Common myeloid progenitor, CD34-positive (primary cell): Measurements from ENCODE around the gene OR4D2.

ENCODE experiments used
- CTCF ChIA-PET: fragments of 350-600 bp; sonication (Branson Sonifier 250); formaldehyde crosslinking; loops from one replicate; lab custom pipeline; 2021; ENCODE audit warnings: antibody characterized with exemption; lab: Charles Lee
- POLR2A ChIA-PET: fragments of 350-600 bp; sonication (Branson Sonifier 250); formaldehyde crosslinking; loops from one replicate; lab custom pipeline; 2021; ENCODE audit warnings: antibody characterized with exemption; lab: Charles Lee
- DNase-seq, 3 donors: peaks; one replicate each; pipeline versions ENCODE4 v3.0.0 to v3.0.0-alpha.2; 2013
- H3K27ac ChIP-seq, 2 experiments: 1 replicate in 1 of 2; 2 replicates in 1 of 2; pipeline ENCODE4 v1.7.0; 2013; ENCODE audit warnings: inconsistent platforms in 2 of 2, low read length in 2 of 2, mild to moderate bottlenecking in 2 of 2, low read depth in 1 of 2, moderate library complexity in 1 of 2; ENCODE audit not compliant: severe bottlenecking in 2 of 2, insufficient read depth in 1 of 2, poor library complexity in 1 of 2
- H3K27me3 ChIP-seq, 5 experiments: replicated peaks in 2 of 5; 1 replicate in 3 of 5; 2 replicates in 2 of 5; pipeline versions ENCODE4 v1.6.1 to v1.7.0; 2013; ENCODE audit warnings: low read length in 4 of 5, mild to moderate bottlenecking in 2 of 5, moderate library complexity in 2 of 5, inconsistent platforms in 1 of 5; ENCODE audit not compliant: insufficient read depth in 5 of 5, control insufficient read depth in 4 of 5
- H3K36me3 ChIP-seq, 4 experiments: 1 replicate in 2 of 4; 2 replicates in 2 of 4; pipeline versions ENCODE4 v1.6.1 to v1.7.0; 2013; ENCODE audit warnings: low read length in 3 of 4, control low read depth in 1 of 4, mild to moderate bottlenecking in 1 of 4; ENCODE audit not compliant: control insufficient read depth in 4 of 4, insufficient read depth in 4 of 4
- H3K4me1 ChIP-seq, 4 experiments: 1 replicate in 3 of 4; 2 replicates in 1 of 4; pipeline versions ENCODE4 v1.6.1 to v1.7.1; 2013; ENCODE audit warnings: low read length in 3 of 4, mild to moderate bottlenecking in 3 of 4, control low read depth in 1 of 4, inconsistent platforms in 1 of 4, moderate library complexity in 1 of 4; ENCODE audit not compliant: control insufficient read depth in 4 of 4, insufficient read depth in 4 of 4; ENCODE audit errors: control extremely low read depth in 1 of 4
- H3K4me3 ChIP-seq, 7 experiments: 1 replicate in 4 of 7; 2 replicates in 3 of 7; pipeline versions ENCODE4 v1.5.1 to v1.7.0; 2013; ENCODE audit warnings: mild to moderate bottlenecking in 7 of 7, low read length in 6 of 7, moderate library complexity in 6 of 7, inconsistent platforms in 2 of 7, low read depth in 2 of 7, control low read depth in 1 of 7; ENCODE audit not compliant: insufficient read depth in 4 of 7, control insufficient read depth in 1 of 7; ENCODE audit errors: extremely low read depth in 1 of 7
- H3K9me3 ChIP-seq, 5 experiments: 1 replicate in 4 of 5; 2 replicates in 1 of 5; pipeline versions ENCODE4 v1.6.1 to v1.7.1; 2013; ENCODE audit warnings: low read length in 4 of 5, mild to moderate bottlenecking in 2 of 5, inconsistent platforms in 1 of 5, low read depth in 1 of 5, moderate library complexity in 1 of 5; ENCODE audit not compliant: control insufficient read depth in 4 of 5, insufficient read depth in 2 of 5; ENCODE audit errors: control extremely low read depth in 1 of 5
- WGBS: methylation state at CpG from one replicate; pipeline ENCODE4 v1.1.5; 2013; ENCODE audit not compliant: insufficient coverage; 5-methylcytosine and 5-hydroxymethylcytosine counted together

Gene OR4D2

GRCh38 chr17:58217766-58218165 lies 51.0 kb downstream of the OR4D2 start:
- Histone ChIP-seq H3K27me3 (no peaks in the 10 kb centered on the region), H3K9me3 (no peaks in the 10 kb centered on the region), H3K27ac (peak overlapping the region in 1 of 2 experiments; percentile 3), H3K4me1 (peaks cover 6 to 16% (median 13%) of the 10 kb centered on the region in 4 experiments), H3K4me3 (no peak overlapping the region), H3K36me3 (peaks cover 6 to 27% (median 21%) of the 10 kb centered on the region in 4 experiments)
- 93% methylated on average over 3 of the region's 3 CpGs for WGBS
- ChIA-PET POLR2A (no interaction called here), CTCF (interaction anchor here (0.6 to 2.8 kb wide), 3 partner anchors 18 to 305 kb away, joined by 3 to 18 read pairs (median 3); no protein-coding TSS in a partner anchor)
- peak in 2 of 3 donors; percentile 28 to 49 for DNase-seq

GRCh38 chr17:58219007-58219788 lies 52.4 kb downstream of the OR4D2 start, which contains the start of gene MKS1:
MKS1 (minus strand) TSS chr17:58219255; CDS start chr17:58219230, 25 bp downstream.
- WGBS = 1% methylated on average over 38 of the region's 56 CpGs
- CTCF ChIA-PET = interaction anchor here (1.0 to 1.8 kb wide), 6 partner anchors 12 to 97 kb away, joined by 3 to 8 read pairs (median 4); no protein-coding TSS in a partner anchor
- peaks cover 6 to 18% (median 14%) of the 10 kb centered on the region in 4 experiments for H3K4me1 ChIP-seq

GRCh38 chr17:58219789-58220183 lies 53.0 kb downstream of the OR4D2 start:
- WGBS = 59% methylated on average over 7 of the region's 7 CpGs
- Histone ChIP-seq H3K4me3 (peak overlapping the region in 4 of 7 experiments; percentile 78 to 97 (median 92)), H3K9me3 (no peaks in the 10 kb centered on the region), H3K36me3 (peaks cover under 1 to 12% (median 7%) of the 10 kb centered on the region in 4 experiments), H3K27me3 (no peaks in the 10 kb centered on the region), H3K27ac (peak overlapping the region in 1 of 2 experiments; percentile 94), H3K4me1 (peaks cover 6 to 23% (median 17%) of the 10 kb centered on the region in 4 experiments)
- no peak for DNase-seq
- ChIA-PET POLR2A (interaction anchor here (1.0 kb wide), 1 partner anchor 29 kb away, joined by 3 read pairs; no protein-coding TSS in a partner anchor), CTCF (interaction anchor here (1.0 to 1.8 kb wide), 5 partner anchors 12 to 97 kb away, joined by 3 to 8 read pairs (median 3); no protein-coding TSS in a partner anchor)

More at GRCh38 chr17:58219007-58219788, 52.4 kb downstream of the OR4D2 start, which contains the start of gene MKS1:
- Histone ChIP-seq H3K36me3 (peaks cover 3 to 16% (median 7%) of the 10 kb centered on the region in 4 experiments), H3K4me3 (peak within 1 kb of the TSS; percentile 65 to 97 (median 87)), H3K27me3 (no peaks in the 10 kb centered on the region), H3K9me3 (no peaks in the 10 kb centered on the region), H3K27ac (peak within 1 kb of the TSS; percentile 86 to 94)
- DNase-seq = peak; percentile 96 to 98 (median 97)
- POLR2A ChIA-PET = interaction anchor here (0.8 to 1.6 kb wide), 3 partner anchors 19 to 65 kb away, joined by 3 to 5 read pairs (median 3); no protein-coding TSS in a partner anchor
